Measurements from ENCODE around the gene CLSTN1. TPM values are rescaled to one million over a fixed set of nuclear protein-coding genes. Genes with fewer than 3 reads are reported as not detected.

Gene CLSTN1
- total and polyA plus RNA-seq, 11 donors = 37.6 to 79.4 (median 61.2) TPM

DNA sequence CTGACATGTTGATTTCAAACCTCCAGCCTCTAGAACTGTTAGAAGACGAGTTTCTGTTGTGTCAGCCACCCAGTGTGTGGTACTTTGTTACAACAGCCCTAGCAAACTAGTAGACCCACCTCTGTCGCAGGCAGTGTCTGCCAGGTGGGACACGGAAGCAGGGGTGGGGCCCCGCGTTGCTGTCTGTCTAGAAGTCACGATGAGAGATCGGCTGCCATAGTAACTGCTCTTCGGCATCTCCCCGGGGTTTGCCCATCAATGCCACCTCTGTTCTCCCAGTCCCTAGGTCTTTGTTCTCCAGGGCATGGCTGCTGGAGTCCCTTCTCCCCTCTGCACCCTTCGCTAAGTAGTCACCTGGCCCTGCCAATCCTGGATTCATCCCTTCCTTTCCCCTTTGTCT, 15.2 kb upstream of the CLSTN1 start:
- Histone ChIP-seq H3K27me3 (no peaks in the 10 kb centered on the region), H3K4me3 (no peak overlapping the region), H3K9me3 (no peaks in the 10 kb centered on the region), H3K4me1 (peaks cover 9 to 34% (median 25%) of the 10 kb centered on the region in 12 donors), H3K36me3 (no peaks in the 10 kb centered on the region), H3K27ac (no peak overlapping the region)
- no peak for TF ChIP-seq POLR2A (IDR thresholded peaks at IDR 0.05)
- TF ChIP-seq, protein P1, sequence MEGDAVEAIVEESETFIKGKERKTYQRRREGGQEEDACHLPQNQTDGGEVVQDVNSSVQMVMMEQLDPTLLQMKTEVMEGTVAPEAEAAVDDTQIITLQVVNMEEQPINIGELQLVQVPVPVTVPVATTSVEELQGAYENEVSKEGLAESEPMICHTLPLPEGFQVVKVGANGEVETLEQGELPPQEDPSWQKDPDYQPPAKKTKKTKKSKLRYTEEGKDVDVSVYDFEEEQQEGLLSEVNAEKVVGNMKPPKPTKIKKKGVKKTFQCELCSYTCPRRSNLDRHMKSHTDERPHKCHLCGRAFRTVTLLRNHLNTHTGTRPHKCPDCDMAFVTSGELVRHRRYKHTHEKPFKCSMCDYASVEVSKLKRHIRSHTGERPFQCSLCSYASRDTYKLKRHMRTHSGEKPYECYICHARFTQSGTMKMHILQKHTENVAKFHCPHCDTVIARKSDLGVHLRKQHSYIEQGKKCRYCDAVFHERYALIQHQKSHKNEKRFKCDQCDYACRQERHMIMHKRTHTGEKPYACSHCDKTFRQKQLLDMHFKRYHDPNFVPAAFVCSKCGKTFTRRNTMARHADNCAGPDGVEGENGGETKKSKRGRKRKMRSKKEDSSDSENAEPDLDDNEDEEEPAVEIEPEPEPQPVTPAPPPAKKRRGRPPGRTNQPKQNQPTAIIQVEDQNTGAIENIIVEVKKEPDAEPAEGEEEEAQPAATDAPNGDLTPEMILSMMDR (IDR thresholded peaks at IDR 0.05) = no peak
- ATAC-seq (no peak), DNase-seq (no peak)
- WGBS, 4 donors = 93 to 96% (median 94%) methylated on average over 10 of the region's 10 CpGs
- intact Hi-C loops (cut with DNase I) = no loop called here

DNA sequence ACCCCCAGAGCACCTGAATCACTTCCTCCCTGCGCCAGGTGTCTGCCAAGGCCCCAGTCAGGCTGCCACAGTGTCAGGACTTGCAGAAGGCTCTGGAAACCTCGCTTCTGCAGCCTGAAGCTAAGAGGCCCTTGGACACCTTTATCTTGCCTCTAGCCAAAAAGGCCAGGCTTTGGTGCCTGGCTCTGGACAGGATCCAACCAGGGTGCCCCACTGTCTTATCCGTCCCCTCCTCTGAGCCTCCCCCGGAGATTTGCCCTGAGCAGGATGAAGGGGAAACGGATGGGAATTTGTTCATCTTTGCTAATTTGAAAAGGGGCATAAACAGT, 12.8 kb upstream of the CLSTN1 start:
- Histone ChIP-seq H3K27ac (no peak overlapping the region), H3K4me3 (no peak overlapping the region), H3K36me3 (no peaks in the 10 kb centered on the region), H3K9me3 (no peaks in the 10 kb centered on the region), H3K4me1 (peaks cover 3 to 15% (median 12%) of the 10 kb centered on the region in 12 donors), H3K27me3 (no peaks in the 10 kb centered on the region)
- intact Hi-C loops (cut with DNase I) = no loop called here
- TF ChIP-seq, protein P1 (IDR thresholded peaks at IDR 0.05) = no peak
- TF ChIP-seq POLR2A (IDR thresholded peaks at IDR 0.05) = no peak
- DNase-seq (no peak), ATAC-seq (no peak)
- 87 to 91% (median 88%) methylated on average over 4 to 5 of the region's 5 CpGs for WGBS, 4 donors

DNA sequence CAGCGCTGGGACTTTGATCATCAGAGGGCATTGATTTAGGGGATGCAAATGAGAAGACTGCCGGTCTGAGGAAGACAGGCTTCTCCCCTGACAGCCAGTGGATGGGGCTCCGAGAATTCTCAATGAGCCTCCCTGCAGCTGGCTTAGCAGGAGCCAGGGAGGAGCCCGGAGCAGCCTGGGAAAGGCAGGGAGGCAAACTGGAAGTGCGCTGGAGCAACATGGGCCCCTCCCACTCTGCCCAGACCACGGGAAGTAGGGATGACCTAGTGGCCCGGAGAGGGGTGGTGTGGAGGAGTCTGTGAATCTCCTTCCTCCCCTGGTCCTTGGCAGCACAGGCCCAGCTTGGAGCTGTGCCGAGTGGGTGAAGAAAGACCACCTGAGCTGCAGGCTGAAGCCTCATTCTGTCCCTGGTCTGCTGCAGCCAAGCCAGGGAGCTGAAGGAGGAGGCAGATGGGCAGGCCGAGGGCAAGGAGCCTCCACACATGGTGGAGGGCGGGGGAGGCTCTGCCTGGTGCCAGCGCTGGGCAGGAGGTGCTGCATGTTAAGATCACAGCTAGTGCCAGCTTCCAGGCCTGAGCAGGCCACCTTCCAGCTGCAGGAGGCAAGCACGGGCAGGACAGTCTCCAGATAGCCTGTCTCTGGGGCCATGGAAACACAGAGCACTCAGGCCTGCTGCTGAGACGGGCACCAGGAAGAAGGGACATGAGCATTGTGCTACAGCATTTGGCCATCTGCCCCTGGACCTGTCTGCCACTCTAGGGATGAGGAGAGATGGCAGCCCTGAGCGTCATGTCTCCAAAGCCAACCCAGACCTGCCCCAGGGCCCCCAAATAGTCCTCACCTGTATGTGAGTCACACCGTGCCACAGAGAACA, 12.2 kb upstream of the CLSTN1 start:
- 38 to 54% (median 43%) methylated on average over 12 to 15 of the region's 15 CpGs for WGBS, 4 donors
- H3K9me3 ChIP-seq = no peaks in the 10 kb centered on the region
- no peaks in the 10 kb centered on the region for H3K36me3 ChIP-seq
- peak overlapping the region in 2 of 12 donors; percentile 12 to 16 for H3K4me3 ChIP-seq
- ATAC-seq (peak in 3 of 4 donors; percentile 78 to 83 (median 82)), DNase-seq (peak in 2 of 5 donors; percentile 48 to 49)
- peaks cover 3 to 15% (median 12%) of the 10 kb centered on the region in 12 donors for H3K4me1 ChIP-seq
- no peak for TF ChIP-seq POLR2A (IDR thresholded peaks at IDR 0.05)
- TF ChIP-seq, protein P1 (IDR thresholded peaks at IDR 0.05) = no peak
- intact Hi-C loops (cut with DNase I) = no loop called here
- H3K27ac ChIP-seq = peak overlapping the region in 2 of 12 donors; percentile 23 to 65
- no peaks in the 10 kb centered on the region for H3K27me3 ChIP-seq

DNA sequence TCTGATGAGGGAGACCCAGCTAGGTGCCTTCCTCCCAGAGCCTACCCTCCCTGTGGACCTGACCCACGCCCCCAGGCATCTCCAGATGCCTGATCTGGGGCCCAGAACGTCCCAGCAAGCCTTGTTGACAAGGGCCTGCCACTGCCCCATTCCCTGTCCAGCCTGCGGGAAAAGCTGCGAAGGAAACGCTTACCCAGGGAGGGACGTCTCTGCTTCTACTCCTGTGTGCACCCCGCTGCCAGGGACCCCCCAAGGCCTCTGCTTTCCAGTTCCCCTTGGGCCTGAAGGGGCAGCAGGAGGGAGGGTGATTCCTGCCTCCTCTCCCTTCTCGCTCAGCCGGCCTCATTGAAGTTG, 11.6 kb upstream of the CLSTN1 start:
- H3K27me3 ChIP-seq = no peaks in the 10 kb centered on the region
- WGBS, 4 donors = 38 to 65% (median 62%) methylated on average over 4 to 9 of the region's 9 CpGs
- H3K27ac ChIP-seq = peak overlapping the region in 1 of 12 donors; percentile 65
- TF ChIP-seq, protein P1 (IDR thresholded peaks at IDR 0.05) = no peak
- no peak for TF ChIP-seq POLR2A (IDR thresholded peaks at IDR 0.05)
- intact Hi-C loops (cut with DNase I) = no loop called here
- no peak for DNase-seq
- H3K4me3 ChIP-seq = peak overlapping the region in 2 of 12 donors; percentile 12 to 16
- H3K4me1 ChIP-seq = peaks cover 3 to 15% (median 12%) of the 10 kb centered on the region in 12 donors
- H3K36me3 ChIP-seq = no peaks in the 10 kb centered on the region
- ATAC-seq = no peak
- H3K9me3 ChIP-seq = no peaks in the 10 kb centered on the region
